Panc1 (cell line): ENCODE data around the gene DHX32. TPM values are rescaled to one million over a fixed set of nuclear protein-coding genes. Genes with fewer than 3 reads are reported as not detected.

ENCODE experiments used
- ATAC-seq: fragments of 200-7000 bp; cut with Tn5 transposase; 2 replicates; pipeline ENCODE4 v1.9.1; 2020; ENCODE audit warnings: mild to moderate bottlenecking, moderate library complexity
- BruUV-seq: library from RNA; stranded (reverse); fragments of 400-500 nt; replicated peaks from 2 replicates; lab custom pipeline; 2021; lab: Mats Ljungman, UMichigan
- CTCF ChIA-PET: fragments of 300-600 bp; sonication (Branson Sonifier 250); formaldehyde crosslinking; loops from one replicate; lab custom pipeline; 2022; ENCODE audit warnings: antibody characterized with exemption; lab: Charles Lee
- POLR2A ChIA-PET: fragments of 300-600 bp; sonication (Branson Sonifier 250); formaldehyde crosslinking; loops from one replicate; lab custom pipeline; 2022; ENCODE audit warnings: antibody characterized with exemption; lab: Charles Lee
- DNase-seq: peaks from one replicate; pipeline ENCODE4 v3.0.0-alpha.2; 2010; ENCODE audit warnings: low read depth, low spot score
- H3K27ac ChIP-seq: 2 replicates; pipeline ENCODE4 v1.5.1; 2011; ENCODE audit warnings: mild to moderate bottlenecking, low read length, inconsistent platforms
- H3K27me3 ChIP-seq: fragments of 200-500 bp; sonication (Bioruptor generic); 2 replicates; pipeline ENCODE4 v1.6.0; 2014; ENCODE audit warnings: low read length, inconsistent platforms; ENCODE audit not compliant: control insufficient read depth, insufficient read depth
- H3K36me3 ChIP-seq: fragments of 200-500 bp; sonication (Bioruptor generic); 2 replicates; pipeline ENCODE4 v1.5.1; 2014; ENCODE audit warnings: inconsistent platforms, mild to moderate bottlenecking, low read length, moderate library complexity; ENCODE audit not compliant: control insufficient read depth, insufficient read depth
- H3K4me1 ChIP-seq: 2 replicates; pipeline ENCODE4 v1.5.1; 2011; ENCODE audit warnings: inconsistent platforms, mild to moderate bottlenecking, low read length, moderate library complexity; ENCODE audit not compliant: control insufficient read depth, insufficient read depth
- H3K4me3 ChIP-seq, 2 experiments: 2 replicates each; pipeline ENCODE4 v1.5.1; 2011 to 2012; ENCODE audit warnings: low read depth in 2 of 2, low read length in 2 of 2, mild to moderate bottlenecking in 2 of 2, inconsistent platforms in 1 of 2, moderate library complexity in 1 of 2
- H3K9me3 ChIP-seq: fragments of 200-500 bp; sonication (Bioruptor generic); 2 replicates; pipeline ENCODE4 v1.5.1; 2014; ENCODE audit warnings: low read depth, mild to moderate bottlenecking, inconsistent platforms, low read length, moderate library complexity; ENCODE audit not compliant: control insufficient read depth, insufficient read depth
- CTCF ChIP-seq: fragments of 450-650 bp; IDR thresholded peaks from 2 replicates; pipeline ENCODE4 v1.5.1; 2017; ENCODE audit warnings: mild to moderate bottlenecking
- POLR2AphosphoS5 ChIP-seq: IDR thresholded peaks from 2 replicates; pipeline ENCODE4 v1.6.1; 2012; ENCODE audit warnings: mild to moderate bottlenecking, low read depth, low read length, moderate library complexity
- REST ChIP-seq, 2 experiments: IDR thresholded peaks; 2 replicates each; pipeline ENCODE4 v1.6.1; 2011 to 2012; ENCODE audit warnings: low read depth in 2 of 2, control low read depth in 1 of 2, low read length in 1 of 2, mild to moderate bottlenecking in 1 of 2, moderate library complexity in 1 of 2; ENCODE audit not compliant: insufficient read depth in 1 of 2
- SIN3A ChIP-seq: IDR thresholded peaks from 2 replicates; pipeline ENCODE4 v1.6.1; 2012; ENCODE audit warnings: low read depth, mild to moderate bottlenecking, low read length, moderate library complexity, borderline replicate concordance; ENCODE audit not compliant: insufficient read depth
- TCF7L2 ChIP-seq: IDR thresholded peaks from 2 replicates; pipeline ENCODE4 v1.6.1; 2011; ENCODE audit warnings: mild to moderate bottlenecking, low read depth, low read length, inconsistent platforms
- in situ Hi-C: cut with HindIII; loops from 2 replicates; pipeline ENCODE4 v1.10.0; 2016; ENCODE audit warnings: low sequenced_read_pairs, low pct_unique_long_range_greater_than_20kb
- intact Hi-C: fragments of 100-400 bp; cut with micrococcal nuclease; formaldehyde crosslinking; loops from one replicate; pipeline ENCODE4 v1.10.0; 2022; ENCODE audit not compliant: unreplicated experiment
- total RNA-seq: library from RNA; stranded (reverse); gene quantifications from one replicate; pipeline ENCODE4 v1.2.1, GENCODE V29; 2021; ENCODE audit not compliant: unreplicated experiment

DHX32 gene
- total RNA-seq, 1 experiment from 2014 or later: 117 TPM

- Histone ChIP-seq H3K27me3 (no peaks in the 10 kb centered on the region), H3K27ac (no peak overlapping the region), H3K4me3 (no peak overlapping the region), H3K4me1 (no peaks in the 10 kb centered on the region), H3K36me3 (peaks cover 16% of the 10 kb centered on the region), H3K9me3 (no peaks in the 10 kb centered on the region)
- in situ Hi-C loops (no loop called here), intact Hi-C loops (no loop called here)
- ATAC-seq: no peak
- no TSS peak for BruUV-seq
- CTCF ChIA-PET: no interaction called here
- TF ChIP-seq TCF7L2: no peak
- no peak for TF ChIP-seq CTCF
- TF ChIP-seq POLR2AphosphoS5: no peak
- no peak for DNase-seq
- POLR2A ChIA-PET: no interaction called here
Observed at GRCh38 chr10:125815764-125816163, 65.3 kb downstream of the DHX32 start.

- no peak for DNase-seq
- intact Hi-C loops (no loop called here), in situ Hi-C loops (no loop called here)
- TF ChIP-seq REST (IDR thresholded peaks at IDR 0.05; ENCODE audit: insufficient read depth in 1 of 2, low read depth in 2 of 2, low read length in 1 of 2) (no peak), CTCF (no peak), TCF7L2 (no peak), SIN3A (no peak), POLR2AphosphoS5 (no peak)
- Histone ChIP-seq H3K27me3 (no peaks in the 10 kb centered on the region), H3K27ac (no peak overlapping the region), H3K4me3 (no peak overlapping the region), H3K36me3 (peaks cover 19% of the 10 kb centered on the region), H3K4me1 (no peaks in the 10 kb centered on the region), H3K9me3 (no peaks in the 10 kb centered on the region)
- ATAC-seq: no peak
- ChIA-PET CTCF (no interaction called here), POLR2A (no interaction called here)
- BruUV-seq: no TSS peak
Observed at GRCh38 chr10:125812128-125812750, 68.9 kb downstream of the DHX32 start.
